ENCODE measurements around the gene MAP2K2.
A peak's percentile ranks its signal among the peaks of the same experiment; 100 is the strongest.

The MAP2K2 gene

DNA sequence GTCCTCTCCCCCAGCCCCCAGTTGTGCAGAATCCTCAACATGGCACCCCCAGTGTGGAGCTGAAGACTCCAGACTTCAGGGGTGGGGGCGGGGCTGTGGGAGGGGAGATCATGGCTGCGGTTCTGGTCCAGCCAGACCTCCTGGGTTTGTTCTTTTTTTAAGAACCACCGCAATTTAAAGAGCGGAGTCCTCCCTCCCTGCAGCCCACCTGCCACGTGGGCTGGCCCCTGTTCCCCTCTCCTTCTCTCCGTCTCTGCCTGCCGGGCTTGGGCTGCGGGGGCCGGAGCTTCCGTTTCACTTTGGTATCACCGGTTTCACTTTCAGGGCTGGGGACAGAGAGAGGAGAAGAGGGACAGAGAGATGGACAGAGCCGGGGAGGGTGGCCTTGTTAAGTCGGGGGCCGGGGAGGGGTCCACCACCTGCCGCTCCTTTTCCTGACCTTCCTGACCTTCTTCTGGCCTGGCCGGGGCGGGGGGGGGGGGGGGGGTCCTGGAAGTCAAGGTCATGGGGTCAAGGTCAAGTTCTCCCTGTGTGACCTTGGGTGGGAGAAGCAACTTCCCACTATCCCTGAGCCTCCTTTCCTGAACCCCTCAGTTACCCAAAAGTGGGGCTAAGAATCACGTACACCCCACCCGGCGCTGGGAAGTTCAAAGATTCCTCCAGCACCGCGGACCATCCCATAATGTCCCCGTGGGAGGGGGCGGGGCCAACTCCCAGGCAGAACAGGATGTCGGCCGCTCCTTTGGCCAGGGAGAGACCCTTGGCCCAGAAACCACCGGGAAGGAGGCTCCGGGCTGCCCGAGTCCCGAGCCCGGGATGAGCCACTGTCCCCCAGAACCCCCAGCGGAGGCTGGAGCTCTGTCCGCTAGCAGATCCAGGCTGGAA is 45.9 kb downstream of the MAP2K2 start:
- DNase-seq, result peak; percentile 42

DNA sequence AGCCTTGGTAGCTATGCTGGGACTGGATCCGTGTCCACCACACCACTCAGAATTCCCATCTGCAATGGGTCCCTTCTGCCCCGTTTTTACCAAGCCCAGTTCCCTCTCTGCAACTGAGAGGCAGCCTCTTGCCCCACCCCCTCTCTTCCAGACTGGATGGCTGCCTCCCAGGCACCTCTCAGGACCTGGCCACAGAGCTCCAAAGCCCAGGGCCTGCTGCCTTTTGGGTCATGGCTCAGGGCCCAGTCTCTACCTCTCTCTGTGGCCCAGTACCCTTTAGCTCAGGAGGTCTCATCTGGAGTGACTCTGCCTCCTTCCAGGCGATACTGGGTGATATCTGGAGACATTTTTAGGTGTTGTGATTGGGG is 46.9 kb downstream of the MAP2K2 start:
- no peak for DNase-seq

DNA sequence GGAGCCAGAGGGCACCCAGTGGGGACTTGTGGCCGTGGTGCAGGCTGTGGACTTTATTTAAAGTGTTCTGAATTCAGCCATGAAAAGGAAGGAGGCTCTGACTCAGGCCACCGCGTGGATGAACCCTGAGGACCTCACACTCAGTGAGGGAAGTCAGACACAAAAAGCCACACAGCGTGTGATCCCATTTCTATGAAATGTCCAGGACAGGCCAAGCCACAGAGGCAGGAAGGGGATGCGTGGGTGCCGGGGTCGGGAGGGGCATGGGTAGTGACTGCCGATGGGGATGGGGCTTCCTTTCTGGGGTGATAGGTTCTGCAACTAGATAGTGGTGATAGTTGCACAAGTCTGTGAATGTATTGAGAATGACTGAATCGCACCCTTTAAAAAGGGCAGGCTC is 48.5 kb downstream of the MAP2K2 start:
- no peak for DNase-seq

DNA sequence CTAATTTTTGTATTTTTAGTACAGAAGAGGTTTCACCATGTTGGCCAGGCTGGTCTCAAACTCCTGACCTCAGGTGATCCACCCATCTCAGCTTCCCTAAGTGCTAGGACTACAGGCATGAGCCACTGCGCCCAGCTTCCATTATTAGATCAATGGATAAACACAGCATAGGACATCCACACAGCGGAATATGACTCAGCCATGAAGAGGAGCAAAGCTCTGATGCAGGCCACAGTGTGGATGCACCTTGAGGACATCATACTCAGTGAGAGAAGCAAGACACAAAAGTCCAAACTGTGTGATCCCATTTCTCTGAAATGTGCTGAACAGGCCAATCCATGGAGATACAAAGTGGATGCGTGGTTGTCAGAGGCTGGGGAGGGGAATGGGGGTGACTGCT is 52.3 kb downstream of the MAP2K2 start:
- no peak for DNase-seq

DNA sequence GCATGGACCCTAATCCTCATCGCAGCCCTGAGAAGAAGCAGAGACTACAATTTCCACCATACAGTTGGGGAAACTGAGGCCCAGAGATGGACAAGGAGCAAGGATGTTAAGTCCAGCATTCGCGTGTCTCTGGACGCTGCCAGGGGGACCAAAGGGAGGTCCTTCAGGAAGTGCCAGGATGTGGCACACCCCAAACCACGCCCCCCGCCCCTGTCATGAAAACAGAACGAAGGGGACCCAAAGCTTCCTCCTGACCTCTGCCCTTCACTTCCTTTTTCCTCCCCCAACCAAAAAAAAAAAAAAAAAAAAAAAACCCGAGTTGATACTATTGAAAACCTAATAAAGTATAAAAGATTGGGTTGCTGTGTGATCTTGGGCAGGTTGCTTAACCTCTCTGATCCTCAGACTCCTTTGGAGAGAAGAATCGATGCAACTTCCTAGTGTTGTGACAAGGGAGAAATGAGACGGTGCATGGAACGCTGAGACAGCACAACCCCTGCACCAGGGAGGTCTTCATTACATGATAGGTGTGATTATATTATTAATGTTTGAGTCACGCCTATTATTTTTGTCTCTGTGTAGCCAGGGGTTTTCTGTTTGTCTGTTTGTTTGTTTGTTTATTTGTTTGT is 54.5 kb downstream of the MAP2K2 start:
- DNase-seq, result peak; percentile 46

DNA sequence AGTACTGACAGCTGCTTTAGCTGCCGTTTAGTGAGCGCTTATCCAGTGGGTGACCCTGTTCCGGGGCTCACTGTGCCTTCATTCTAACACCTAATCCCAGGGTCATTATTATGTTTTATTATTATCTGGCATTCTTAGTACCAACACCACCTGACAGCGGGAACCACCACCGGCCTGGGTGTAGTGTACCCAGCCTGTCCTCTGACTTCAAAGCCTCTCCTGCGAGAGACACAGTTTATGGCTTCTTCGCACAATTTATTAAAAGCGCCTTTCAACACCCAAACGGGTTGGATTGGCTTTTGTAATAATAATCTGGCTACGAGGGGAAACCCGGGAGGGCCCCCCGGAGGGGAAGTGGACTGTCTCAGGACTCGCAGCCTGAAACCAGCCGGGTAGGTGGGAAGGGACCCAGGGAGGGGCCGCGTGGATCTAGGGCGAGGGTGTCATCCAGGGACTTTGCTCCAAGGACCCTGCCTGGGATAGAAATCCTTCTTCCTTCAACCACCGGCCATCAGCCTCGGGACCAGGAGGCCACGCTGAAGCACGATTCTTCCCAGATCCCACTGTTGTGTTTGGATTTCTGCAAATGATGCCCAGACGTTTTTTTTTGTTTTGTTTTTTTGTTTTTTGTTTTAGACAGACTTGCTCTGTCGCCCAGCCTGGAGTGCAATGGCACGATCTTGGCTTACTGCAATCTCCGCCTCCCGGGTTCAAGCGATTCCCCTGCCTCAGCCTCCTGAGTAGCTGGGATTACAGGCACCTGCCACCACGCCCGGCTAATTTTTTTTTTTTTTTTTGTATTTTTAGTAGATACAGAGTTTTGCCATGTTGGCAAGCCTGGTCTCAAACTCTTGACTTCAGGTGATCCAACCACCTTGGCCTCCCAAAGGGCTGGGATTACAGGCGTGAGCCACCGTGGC is 55.6 kb downstream of the MAP2K2 start:
- no peak for DNase-seq

DNA sequence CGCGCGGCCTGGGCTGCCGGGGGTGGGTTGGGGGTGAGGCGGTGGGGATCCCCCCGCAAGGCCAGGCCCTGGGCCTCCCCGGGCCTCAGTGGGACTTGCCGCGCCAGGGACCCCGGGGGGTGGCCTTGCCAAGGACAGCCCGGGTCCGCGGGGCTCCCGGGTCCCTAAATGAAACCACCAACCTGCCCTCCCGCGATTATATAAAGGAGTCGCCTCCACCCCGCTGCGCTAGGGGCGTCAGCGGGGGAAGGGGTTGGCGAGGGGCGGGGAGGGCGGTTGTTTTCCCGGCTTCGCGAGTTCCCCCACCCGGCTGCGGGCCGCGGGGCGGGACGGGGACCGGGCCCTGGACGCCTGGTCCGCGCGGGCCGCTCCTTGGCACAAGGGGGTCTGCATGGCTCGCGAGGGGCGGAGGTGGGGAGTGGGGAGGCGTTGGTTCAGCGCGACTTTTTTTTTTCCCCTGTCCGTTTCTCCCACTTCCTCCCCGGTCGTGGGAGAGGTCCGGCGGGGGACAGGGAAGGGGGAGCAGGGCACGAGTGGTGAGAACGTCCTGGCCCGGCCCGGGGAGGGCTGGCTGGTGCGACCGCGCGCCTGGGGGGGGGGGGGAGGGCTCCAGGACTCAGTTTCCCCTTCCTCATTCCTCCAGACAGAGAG is 56.4 kb downstream of the MAP2K2 start:
- peak; percentile 54 for DNase-seq

DNA sequence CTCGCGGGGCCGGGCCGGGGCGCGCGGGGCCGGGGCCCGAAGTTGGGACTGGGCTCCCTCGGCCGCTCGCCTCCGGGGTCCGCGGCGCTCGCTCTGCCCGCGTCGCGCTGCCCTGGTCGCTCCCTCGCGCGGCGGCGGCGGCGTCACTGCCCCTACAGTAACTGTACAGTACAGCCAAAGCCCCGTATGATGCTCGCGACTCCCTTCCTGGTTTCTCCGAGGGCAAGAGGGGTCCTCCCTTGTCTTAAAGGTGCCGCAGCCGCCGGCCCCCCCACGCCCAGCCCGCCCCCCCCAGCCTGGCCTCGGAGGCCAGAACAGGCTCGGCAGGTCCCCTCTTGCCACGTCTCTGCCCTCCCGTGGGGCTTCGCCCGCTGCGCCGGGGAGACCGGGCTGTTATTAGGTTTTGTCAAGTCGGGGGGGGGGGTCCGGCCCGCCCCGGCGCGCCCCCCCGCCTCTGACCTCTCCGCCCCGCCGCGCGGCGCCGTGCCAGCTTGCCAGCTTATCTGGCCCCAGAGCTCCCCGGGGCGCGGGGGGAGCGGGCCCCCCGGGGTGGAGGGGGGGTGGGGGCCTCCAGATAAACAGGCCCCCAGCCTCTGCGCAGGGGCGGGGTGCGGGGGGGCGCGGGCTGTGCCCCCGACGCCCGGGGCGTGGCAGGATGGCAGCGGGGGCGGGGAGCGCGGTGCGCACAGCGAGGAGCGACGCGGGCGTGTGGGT is 57.1 kb downstream of the MAP2K2 start, which contains the start of gene ZBTB7A:
Gene ZBTB7A, minus strand, starts transcription at position 218 of the 714 bp plus-strand sequence. CDS start 11,667 bp downstream, outside the sequence.
- peak; percentile 75 for DNase-seq

DNA sequence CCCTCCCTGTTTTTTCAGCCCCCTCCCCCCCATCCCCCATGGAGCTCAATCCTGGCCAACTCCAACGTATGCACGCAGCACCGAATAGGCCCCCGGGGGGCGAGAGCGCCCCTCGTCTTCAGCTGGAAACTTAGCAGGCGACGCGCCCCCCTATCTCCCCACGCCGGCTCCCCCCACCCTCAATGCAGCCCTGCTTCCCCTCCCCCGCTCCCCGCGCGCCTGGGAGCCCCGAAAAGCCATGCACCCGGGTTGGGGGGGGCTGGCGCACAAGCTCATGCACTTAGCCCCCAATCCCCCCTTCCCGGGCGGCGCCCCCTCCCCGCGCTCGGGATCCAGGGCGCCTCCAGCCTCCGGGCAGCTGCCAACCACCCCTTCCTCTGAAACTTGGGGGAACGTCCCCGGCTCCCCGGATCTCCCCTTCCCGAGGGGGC is 57.7 kb downstream of the MAP2K2 start:
- DNase-seq, result no peak

DNA sequence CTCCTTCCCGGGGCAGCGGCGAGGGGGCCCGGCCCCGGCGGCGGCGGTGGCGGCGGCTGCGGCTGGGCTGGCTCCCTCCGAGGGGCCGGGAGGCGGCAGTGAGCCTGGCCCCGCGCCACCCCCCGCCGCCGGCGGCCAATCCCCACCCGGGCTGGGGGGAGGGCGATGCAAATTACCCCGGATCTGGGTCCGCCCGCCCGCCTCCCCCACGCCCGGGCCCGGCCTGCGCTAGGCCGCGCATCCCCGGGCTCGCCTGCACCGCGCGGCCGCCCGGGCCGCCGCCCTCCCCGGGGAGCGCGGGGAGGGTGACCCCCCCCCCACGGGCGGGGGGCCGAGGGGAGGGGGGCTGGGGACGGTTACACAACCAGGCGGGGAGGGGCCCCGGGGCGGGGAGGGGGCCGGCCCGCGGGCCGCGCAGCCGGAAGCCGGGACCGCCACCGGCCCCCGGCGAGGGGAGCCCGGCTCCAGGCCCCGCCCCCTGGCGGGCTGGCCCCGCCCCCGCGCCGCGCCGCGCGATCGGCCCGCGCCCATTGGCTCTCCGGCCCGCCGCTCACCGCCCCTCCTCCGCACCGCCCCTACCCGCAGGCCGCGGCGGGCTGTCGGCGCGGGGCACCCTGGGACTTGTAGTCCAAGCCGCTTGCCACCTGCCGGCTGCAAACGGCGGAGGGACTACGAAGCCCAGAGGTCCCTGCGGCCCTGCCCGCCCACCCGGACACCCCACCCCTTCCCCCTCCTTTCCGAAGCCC is 58.3 kb downstream of the MAP2K2 start:
- peak; percentile 95 for DNase-seq

DNA sequence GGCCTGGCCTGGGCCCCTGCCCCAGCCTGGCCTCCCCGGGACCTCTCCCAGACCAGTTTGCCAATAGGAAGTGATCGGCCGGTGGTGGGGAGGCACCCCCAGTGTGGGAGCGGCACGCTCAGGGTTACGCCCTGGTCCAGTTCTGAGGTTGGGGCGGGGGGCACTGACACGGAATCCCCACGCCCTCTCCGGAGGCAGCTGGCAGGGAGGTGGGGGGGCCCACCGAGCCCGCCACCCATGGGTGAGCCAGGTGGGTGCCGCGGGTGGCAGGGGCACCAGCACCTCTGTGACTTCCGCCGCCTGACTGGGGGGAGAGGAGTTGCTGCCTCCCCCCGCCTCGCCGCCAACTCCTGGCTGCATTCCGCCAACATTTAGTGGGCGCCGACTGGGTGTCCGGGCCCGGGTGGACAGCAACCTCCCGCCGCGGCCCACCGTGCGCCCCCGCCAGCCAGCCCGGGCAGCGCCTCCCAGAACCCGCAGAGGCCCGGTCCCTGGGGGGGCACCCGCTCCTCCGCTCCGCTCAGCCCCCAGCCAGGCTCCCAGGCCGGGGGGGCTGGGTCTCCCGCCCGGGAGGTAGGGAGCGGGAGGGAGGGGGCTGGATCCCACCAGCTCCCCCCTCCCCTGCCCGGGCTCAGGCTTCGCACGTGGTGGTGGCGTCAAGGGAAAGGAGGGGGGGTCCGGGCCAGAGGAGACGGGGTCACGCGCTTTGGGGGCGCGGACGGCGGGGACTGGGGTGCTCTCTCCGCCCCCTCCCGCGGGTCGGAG is 59.2 kb downstream of the MAP2K2 start:
- DNase-seq, result peak; percentile 37

DNA sequence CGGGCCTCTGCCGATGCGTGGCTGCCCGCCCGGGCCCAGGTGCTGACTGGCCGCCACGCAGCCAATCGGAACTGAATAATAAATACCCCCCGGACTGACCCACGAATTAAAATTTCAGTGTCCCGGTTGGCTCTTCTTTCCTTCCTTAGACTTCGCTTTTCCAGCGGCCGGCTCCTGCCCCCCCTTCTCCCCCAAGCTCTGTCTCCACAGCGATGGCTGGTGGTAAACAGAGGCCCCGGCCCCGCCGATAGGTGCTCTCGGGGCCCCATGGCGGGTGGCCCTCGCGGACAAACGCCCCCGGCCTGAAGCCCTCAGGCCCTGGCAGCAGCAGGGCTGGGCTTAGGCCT is 59.8 kb downstream of the MAP2K2 start:
- DNase-seq, result no peak

DNA sequence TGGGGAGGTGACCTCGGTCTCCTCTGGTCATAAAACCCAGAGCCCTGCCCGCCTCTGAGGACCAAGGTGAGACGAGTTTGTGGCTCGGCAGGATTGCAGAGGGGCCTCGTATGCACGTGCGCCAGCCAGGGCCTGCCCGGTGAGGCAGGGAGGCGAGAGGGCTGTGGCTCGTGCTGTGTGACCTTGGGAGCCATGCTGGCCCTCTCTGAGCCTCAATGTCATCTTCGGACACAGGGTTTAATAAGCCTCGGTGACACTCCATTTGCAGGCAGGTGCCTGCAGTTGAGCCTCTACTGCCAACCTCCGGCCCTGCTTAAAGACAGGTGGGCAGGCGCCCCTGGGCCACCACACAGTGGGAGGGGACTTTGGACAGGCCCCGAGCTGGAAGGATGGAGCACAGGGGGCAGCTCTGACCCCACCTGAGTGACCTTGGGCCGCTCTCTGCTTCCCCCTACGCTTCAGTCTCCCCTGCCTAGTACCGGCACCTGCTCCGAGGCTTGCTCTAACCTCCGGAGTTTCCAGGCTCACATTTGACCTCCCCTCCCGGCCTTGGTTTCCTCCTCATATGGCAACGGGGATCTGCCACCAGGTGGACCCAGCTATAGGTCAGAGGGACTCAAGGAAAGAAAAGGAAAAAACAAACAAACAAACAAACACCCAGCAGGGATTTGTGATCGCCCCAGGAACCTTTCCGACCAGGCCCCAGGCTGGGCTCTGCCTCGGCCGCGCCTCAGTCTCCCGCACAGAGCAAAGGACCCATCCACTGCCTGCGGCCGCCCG is 60.4 kb downstream of the MAP2K2 start:
- DNase-seq, result no peak

DNA sequence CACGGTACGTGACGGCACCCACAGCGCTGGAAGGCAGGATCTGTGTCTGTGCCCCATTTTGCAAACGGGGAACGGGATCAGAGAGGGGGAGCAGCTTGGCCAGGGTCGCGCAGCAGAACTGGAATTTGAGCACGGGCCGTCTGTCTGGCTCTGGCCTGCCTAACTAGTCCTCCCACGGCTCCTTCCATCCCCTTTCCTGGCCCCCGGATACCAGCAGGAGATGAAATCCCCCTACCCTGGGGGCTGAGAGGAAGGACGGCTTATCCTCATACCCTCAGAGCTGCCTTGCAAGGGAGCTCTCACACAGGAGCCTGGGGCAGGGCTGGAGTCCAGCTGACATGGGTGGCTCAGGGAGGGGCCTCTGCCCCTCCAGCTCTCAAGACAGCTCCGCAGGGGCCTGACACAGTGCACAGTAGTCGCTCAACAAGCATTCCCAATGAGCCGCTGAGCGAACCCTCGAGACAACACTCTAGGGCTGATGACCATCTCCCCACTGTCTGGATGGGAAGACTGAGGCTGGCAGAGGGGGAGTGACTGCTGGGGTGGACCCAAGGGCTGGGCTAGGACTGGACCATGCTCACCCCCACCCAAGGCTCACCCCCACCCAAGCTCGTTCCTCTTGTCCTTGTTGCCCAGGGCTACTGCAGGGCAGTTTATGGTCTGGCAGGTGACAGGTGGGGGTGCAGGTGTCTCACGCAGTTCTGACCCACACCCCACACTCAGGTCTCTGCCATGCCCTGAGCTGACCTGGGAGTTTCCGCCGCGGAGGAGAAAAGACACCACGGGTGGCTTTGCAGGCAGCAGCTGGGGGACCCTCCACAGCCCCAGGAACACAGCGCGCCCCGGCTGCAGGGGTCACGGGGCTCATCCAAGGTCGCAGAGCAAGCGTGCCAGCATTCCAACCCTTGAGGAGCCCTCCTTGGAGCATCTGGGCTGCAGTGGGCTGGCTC is 61.2 kb downstream of the MAP2K2 start:
- no peak for DNase-seq

DNA sequence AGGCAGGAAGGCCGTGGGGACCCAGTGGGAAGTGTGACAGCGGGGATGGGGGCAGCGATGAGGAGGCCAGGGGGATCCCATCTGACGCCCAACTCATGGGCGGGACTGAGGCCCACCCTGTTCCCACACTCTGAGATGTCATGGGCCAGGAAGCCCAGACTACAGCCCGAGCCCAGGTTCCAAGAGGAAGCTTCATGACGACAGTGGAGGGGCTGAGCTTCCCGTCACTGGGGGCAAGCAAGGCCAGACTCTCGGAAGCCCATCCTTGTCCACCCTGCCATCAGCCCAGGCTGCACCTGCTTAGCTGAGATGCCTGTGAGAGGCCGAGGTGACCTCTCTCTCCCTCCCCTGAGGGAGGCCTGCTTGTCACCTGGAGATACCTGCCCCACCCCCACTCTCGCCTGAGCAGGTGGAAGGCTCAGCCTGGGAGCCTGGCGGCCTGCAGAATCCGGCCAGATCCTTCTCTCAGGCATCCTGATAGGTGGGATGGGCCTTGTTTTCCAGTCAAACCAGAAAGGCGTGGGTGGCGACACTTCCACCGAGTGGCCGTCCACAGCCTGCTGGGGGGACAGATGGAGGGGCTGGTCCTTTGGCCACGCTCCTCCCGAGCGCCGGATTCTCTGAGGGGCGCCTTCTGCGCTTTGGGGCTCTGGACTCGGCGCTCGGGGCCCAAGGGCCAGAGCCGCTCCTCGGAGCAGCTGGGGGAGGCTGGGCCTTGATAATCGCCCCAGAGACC is 62.1 kb downstream of the MAP2K2 start:
- DNase-seq, result no peak

DNA sequence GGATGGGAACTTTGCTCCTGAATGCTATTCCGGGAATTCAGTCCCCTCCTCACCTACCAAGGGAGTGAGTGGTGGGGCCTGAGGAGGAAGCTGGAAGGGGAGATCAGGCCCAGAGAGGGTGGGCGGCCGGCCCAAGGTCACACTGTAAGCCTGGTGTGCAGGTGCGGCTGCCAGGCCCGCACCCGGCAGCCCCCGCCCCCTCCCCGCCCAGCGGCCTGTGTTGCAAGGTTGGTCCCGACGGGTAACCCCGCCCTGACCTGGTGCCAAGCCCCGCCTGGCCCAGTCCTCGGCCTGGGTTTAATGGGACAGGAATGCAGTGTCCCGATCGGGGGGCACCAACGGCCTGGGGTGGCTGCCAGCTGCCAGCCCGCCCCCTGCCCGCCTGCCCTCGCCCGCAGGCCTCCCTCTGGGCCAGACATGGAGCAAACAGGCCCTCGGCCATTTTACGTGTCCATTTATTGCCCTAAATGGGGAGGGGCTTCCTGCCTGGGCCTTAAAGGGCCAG is 62.7 kb downstream of the MAP2K2 start:
- DNase-seq, result peak; percentile 23

DNA sequence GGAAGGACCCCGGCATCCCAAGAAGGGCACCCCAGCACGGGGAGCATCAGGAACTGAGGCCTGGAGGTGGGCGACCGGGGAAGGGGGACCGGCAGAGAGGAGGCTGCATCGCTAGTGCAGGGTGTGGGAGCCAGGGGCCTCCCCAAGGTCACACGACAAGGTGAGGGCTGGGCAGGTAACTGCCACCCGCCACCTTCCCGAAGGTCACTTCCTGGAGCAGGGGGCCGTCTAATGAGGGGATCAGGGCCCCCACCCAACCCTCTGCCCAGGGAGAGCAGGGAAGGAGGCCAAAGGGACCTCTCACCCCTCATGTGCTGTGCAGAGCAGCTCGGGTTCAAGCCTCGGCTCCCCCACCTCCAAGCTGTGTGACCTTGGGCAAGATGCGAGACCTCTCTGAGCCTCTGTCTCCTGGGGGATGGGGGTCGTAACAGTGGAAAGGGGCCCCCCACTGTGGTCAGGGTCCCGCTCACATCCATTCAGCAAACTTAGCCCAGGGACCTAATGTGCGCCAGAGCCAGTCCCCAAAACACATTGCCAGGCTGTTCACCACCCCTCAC is 63.2 kb downstream of the MAP2K2 start:
- no peak for DNase-seq
